GM23248 (cell line): ENCODE measurements around the gene HS6ST1. TPM values are rescaled to one million over a fixed set of nuclear protein-coding genes. Genes with fewer than 3 reads are reported as not detected.

ENCODE experiments used
- DNase-seq: peaks from one replicate; pipeline ENCODE4 v3.0.0-alpha.2; 2015
- H2AFZ ChIP-seq: fragments of 200-600 bp; sonication (generic); 2 replicates; pipeline ENCODE4 v1.6.1; 2016; ENCODE audit warnings: antibody characterized with exemption
- H3F3A ChIP-seq: fragments of 200-600 bp; sonication (generic); 2 replicates; pipeline ENCODE4 v1.6.1; 2016; ENCODE audit warnings: mild to moderate bottlenecking, antibody characterized with exemption, mixed run types; ENCODE audit not compliant: insufficient read depth
- H3K27ac ChIP-seq: fragments of 200-600 bp; sonication (generic); 2 replicates; pipeline ENCODE4 v1.5.1; 2016; ENCODE audit warnings: mild to moderate bottlenecking
- H3K27me3 ChIP-seq: fragments of 200-600 bp; sonication (generic); replicated peaks from 2 replicates; pipeline ENCODE4 v1.6.1; 2016; ENCODE audit warnings: mild to moderate bottlenecking; ENCODE audit not compliant: insufficient read depth
- H3K36me3 ChIP-seq: fragments of 200-600 bp; sonication (generic); 2 replicates; pipeline ENCODE4 v1.6.1; 2016; ENCODE audit warnings: low read depth, mild to moderate bottlenecking
- H3K4me1 ChIP-seq: fragments of 200-600 bp; sonication (generic); 2 replicates; pipeline ENCODE4 v1.6.1; 2016; ENCODE audit warnings: mild to moderate bottlenecking; ENCODE audit not compliant: insufficient read depth
- H3K4me2 ChIP-seq: fragments of 200-600 bp; sonication (generic); one replicate; pipeline ENCODE4 v1.6.1; 2016; ENCODE audit warnings: mild to moderate bottlenecking; ENCODE audit not compliant: unreplicated experiment
- H3K4me3 ChIP-seq: fragments of 200-600 bp; sonication (generic); 2 replicates; pipeline ENCODE4 v1.5.1; 2016; ENCODE audit warnings: mild to moderate bottlenecking
- H3K79me2 ChIP-seq: fragments of 200-600 bp; sonication (generic); 2 replicates; pipeline ENCODE4 v1.6.1; 2016; ENCODE audit warnings: mild to moderate bottlenecking; ENCODE audit not compliant: insufficient read depth
- H3K9ac ChIP-seq: fragments of 200-600 bp; sonication (generic); 2 replicates; pipeline ENCODE4 v1.6.1; 2016; ENCODE audit warnings: mild to moderate bottlenecking
- H3K9me2 ChIP-seq: fragments of 200-600 bp; sonication (generic); 2 replicates; pipeline ENCODE4 v1.6.1; 2016; ENCODE audit warnings: mixed run types, mild to moderate bottlenecking, moderate library complexity; ENCODE audit not compliant: insufficient read depth
- H3K9me3 ChIP-seq: fragments of 200-600 bp; sonication (generic); one replicate; pipeline ENCODE4 v1.6.1; 2017; ENCODE audit warnings: low read depth
- H4K20me1 ChIP-seq: fragments of 200-600 bp; sonication (generic); 2 replicates; pipeline ENCODE4 v1.6.0; 2016; ENCODE audit not compliant: insufficient read depth
- EZH2 ChIP-seq: fragments of 200-600 bp; sonication (generic); IDR thresholded peaks from 2 replicates; pipeline ENCODE4 v1.6.1; 2018; ENCODE audit warnings: antibody characterized with exemption, mild to moderate bottlenecking; ENCODE audit not compliant: insufficient read depth, poor library complexity, severe bottlenecking
- EZH2phosphoT487 ChIP-seq: fragments of 200-600 bp; sonication (generic); IDR thresholded peaks from 2 replicates; pipeline ENCODE4 v1.6.1; 2018; ENCODE audit warnings: antibody characterized with exemption, moderate library complexity, mild to moderate bottlenecking, low read depth; ENCODE audit not compliant: insufficient read depth
- WGBS, 2 experiments: methylation state at CpG; one replicate each; pipeline ENCODE4 v1.1.6; 2015 to 2017; ENCODE audit warnings: low lambda C conversion rate in 2 of 2, low coverage in 1 of 2; ENCODE audit errors: missing lambda C conversion rate in 2 of 2; 5-methylcytosine and 5-hydroxymethylcytosine counted together
- in situ Hi-C: fragments of 300-500 bp; cut with MboI; formaldehyde crosslinking; loops from 2 replicates; pipeline ENCODE4 v1.15.0; 2020
- polyA plus RNA-seq: library from polyadenylated mRNA; unstranded; fragments of >200 nt; fragmentation: Nextera tagmentation; extraction: Ambion mirVana; gene quantifications from 2 replicates; pipeline ENCODE4 v1.2.1, GENCODE V29; 2016
- total RNA-seq: library from RNA; depleted of rRNA; stranded (reverse); fragments of >200 nt; shearing (Covaris generic); gene quantifications from 2 replicates; pipeline ENCODE4 v1.2.3, GENCODE V29; 2014

The HS6ST1 gene
- total and polyA plus RNA-seq, 2 experiments from 2014 or later = 3.3 to 27.3 TPM

GRCh38 chr2:128293426-128293755 is 25.3 kb downstream of the HS6ST1 start:
- WGBS, 2 experiments = 90 to 91% methylated on average over 8 of the region's 8 CpGs
- Histone ChIP-seq H3K27ac (no peak overlapping the region), H3K9me2 (no peaks in the 10 kb centered on the region; the same call in 1 of the 2 replicates), H2AFZ (no peak overlapping the region), H4K20me1 (no peaks in the 10 kb centered on the region), H3K9me3 (no peaks in the 10 kb centered on the region), H3K79me2 (peaks cover 80% of the 10 kb centered on the region), H3K36me3 (no peaks in the 10 kb centered on the region), H3K4me1 (no peaks in the 10 kb centered on the region), H3K4me2 (no peak overlapping the region), H3K27me3 (no peaks in the 10 kb centered on the region), H3F3A (no peaks in the 10 kb centered on the region), H3K9ac (no peak overlapping the region), H3K4me3 (no peak overlapping the region)
- TF ChIP-seq EZH2 = no peak
- in situ Hi-C loops = no loop called here
- DNase-seq = no peak

- H3K36me3 ChIP-seq = no peaks in the 10 kb centered on the region
- no peaks in the 10 kb centered on the region for H3K9me3 ChIP-seq
- no peak overlapping the region for H3K9ac ChIP-seq
- no peaks in the 10 kb centered on the region for H3F3A ChIP-seq
- H2AFZ ChIP-seq = no peak overlapping the region
- H3K9me2 ChIP-seq = no peaks in the 10 kb centered on the region; the same call in 1 of the 2 replicates
- no peak overlapping the region for H3K4me2 ChIP-seq
- no peak overlapping the region for H3K27ac ChIP-seq
- WGBS, 2 experiments = 90 to 93% methylated on average over 15 to 19 of the region's 21 CpGs
- H4K20me1 ChIP-seq = no peaks in the 10 kb centered on the region
- H3K79me2 ChIP-seq = peaks cover 78% of the 10 kb centered on the region
- DNase-seq = no peak
- TF ChIP-seq EZH2 (no peak), EZH2phosphoT487 (no peak)
- no peaks in the 10 kb centered on the region for H3K4me1 ChIP-seq
- in situ Hi-C loops = no loop called here
- no peaks in the 10 kb centered on the region for H3K27me3 ChIP-seq
- H3K4me3 ChIP-seq = no peak overlapping the region
Measured at GRCh38 chr2:128292599-128293425, 25.9 kb downstream of the HS6ST1 start.

GRCh38 chr2:128291844-128292598 is 26.6 kb downstream of the HS6ST1 start:
- Histone ChIP-seq H3K27me3 (no peaks in the 10 kb centered on the region), H4K20me1 (no peaks in the 10 kb centered on the region), H3K79me2 (peaks cover 70% of the 10 kb centered on the region), H3K9me3 (no peaks in the 10 kb centered on the region), H3K27ac (no peak overlapping the region), H3K4me3 (no peak overlapping the region), H3K4me2 (no peak overlapping the region), H3K4me1 (no peaks in the 10 kb centered on the region), H3K9ac (no peak overlapping the region), H3K9me2 (no peaks in the 10 kb centered on the region; the same call in 1 of the 2 replicates), H2AFZ (no peak overlapping the region), H3K36me3 (no peaks in the 10 kb centered on the region), H3F3A (no peaks in the 10 kb centered on the region)
- WGBS, 2 experiments = 92 to 93% methylated on average over 18 to 19 of the region's 19 CpGs
- no peak for DNase-seq
- in situ Hi-C loops = no loop called here
- TF ChIP-seq EZH2 (no peak), EZH2phosphoT487 (no peak)

- H4K20me1 ChIP-seq = no peaks in the 10 kb centered on the region
Measured at GRCh38 chr2:128291161-128291843, 27.4 kb downstream of the HS6ST1 start.

More at GRCh38 chr2:128291161-128291843, 27.4 kb downstream of the HS6ST1 start:
- H3F3A ChIP-seq = no peaks in the 10 kb centered on the region
- H3K4me1 ChIP-seq = no peaks in the 10 kb centered on the region
- H3K4me3 ChIP-seq = no peak overlapping the region
- no peaks in the 10 kb centered on the region for H3K9me2 ChIP-seq
- H2AFZ ChIP-seq = no peak overlapping the region
- no peak overlapping the region for H3K27ac ChIP-seq
- H3K27me3 ChIP-seq = no peaks in the 10 kb centered on the region
- TF ChIP-seq EZH2phosphoT487 (no peak), EZH2 (no peak)
- no peaks in the 10 kb centered on the region for H3K36me3 ChIP-seq
- 84 to 90% methylated on average over 13 of the region's 13 CpGs for WGBS, 2 experiments
- no peaks in the 10 kb centered on the region for H3K9me3 ChIP-seq
- peaks cover 63% of the 10 kb centered on the region for H3K79me2 ChIP-seq
- no peak for DNase-seq
- no peak overlapping the region for H3K4me2 ChIP-seq
- H3K9ac ChIP-seq = no peak overlapping the region
- in situ Hi-C loops = no loop called here
